B cell (primary cell): ENCODE results near the gene ARX.

Experiments used
- CTCF ChIP-seq: fragments of 200-600 bp; IDR thresholded peaks from one replicate; pipeline ENCODE4 v1.8.0; 2022; ENCODE audit warnings: antibody characterized with exemption, mild to moderate bottlenecking
- EZH2 ChIP-seq: IDR thresholded peaks from 2 replicates; pipeline ENCODE4 v1.6.1; 2012; ENCODE audit warnings: borderline replicate concordance, low read depth, mild to moderate bottlenecking, moderate library complexity, low read length; ENCODE audit not compliant: insufficient read depth, poor library complexity, severe bottlenecking

DNA sequence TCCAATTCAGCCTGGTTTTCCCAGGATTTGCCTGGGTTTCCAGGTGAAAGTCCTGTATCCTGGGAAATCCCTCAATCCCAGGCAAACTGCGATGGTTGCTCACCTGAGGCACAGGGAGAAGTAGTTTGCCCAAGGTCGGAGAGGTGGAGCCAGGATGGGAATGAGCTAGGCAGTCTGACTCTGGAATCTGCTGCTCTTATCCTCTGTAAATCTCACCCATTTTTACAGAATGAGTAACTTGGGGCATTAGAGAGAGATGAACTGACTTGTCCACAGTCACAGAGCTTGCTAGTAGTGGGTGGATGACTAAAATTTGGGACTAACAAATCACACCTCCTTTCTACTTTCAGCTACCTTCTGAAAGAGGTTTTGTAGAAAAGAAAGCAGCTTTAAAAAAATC, 9.8 kb upstream of the ARX start:
- TF ChIP-seq CTCF, result no peak
- no peak for TF ChIP-seq EZH2
